SK-N-MC (cell line): ENCODE results near the gene CYBA.

Experiments used
- EZH2 ChIP-seq: fragments of 200-600 bp; sonication (generic); IDR thresholded peaks from one replicate; pipeline ENCODE4 v1.6.1; 2017; ENCODE audit warnings: antibody characterized with exemption
- FOXP2 ChIP-seq: optimal IDR thresholded peaks from 2 replicates; pipeline ENCODE3; 2011; ENCODE audit warnings: mild to moderate bottlenecking, moderate library complexity; ENCODE audit not compliant: insufficient read depth; ENCODE audit errors: extremely low read length, control extremely low read depth
- POLR2AphosphoS5 ChIP-seq: IDR thresholded peaks from 2 replicates; pipeline ENCODE4 v1.6.1; 2012; ENCODE audit warnings: mild to moderate bottlenecking, low read depth, low read length, borderline replicate concordance

- TF ChIP-seq POLR2AphosphoS5, result no peak
- TF ChIP-seq FOXP2, result no peak
- no peak for TF ChIP-seq EZH2
Measured at GRCh38 chr16:88678224-88678979, 27.5 kb upstream of the CYBA start.
